ENCODE measurements around the gene ZNF333. TPM values are rescaled to one million over a fixed set of nuclear protein-coding genes. Genes with fewer than 3 reads are reported as not detected.

The ZNF333 gene
- total and polyA plus RNA-seq, 2 donors (not counting 3 experiments of a cell fraction or from before 2014, with no cell fraction given), result 11.1 to 19.7 TPM

DNA sequence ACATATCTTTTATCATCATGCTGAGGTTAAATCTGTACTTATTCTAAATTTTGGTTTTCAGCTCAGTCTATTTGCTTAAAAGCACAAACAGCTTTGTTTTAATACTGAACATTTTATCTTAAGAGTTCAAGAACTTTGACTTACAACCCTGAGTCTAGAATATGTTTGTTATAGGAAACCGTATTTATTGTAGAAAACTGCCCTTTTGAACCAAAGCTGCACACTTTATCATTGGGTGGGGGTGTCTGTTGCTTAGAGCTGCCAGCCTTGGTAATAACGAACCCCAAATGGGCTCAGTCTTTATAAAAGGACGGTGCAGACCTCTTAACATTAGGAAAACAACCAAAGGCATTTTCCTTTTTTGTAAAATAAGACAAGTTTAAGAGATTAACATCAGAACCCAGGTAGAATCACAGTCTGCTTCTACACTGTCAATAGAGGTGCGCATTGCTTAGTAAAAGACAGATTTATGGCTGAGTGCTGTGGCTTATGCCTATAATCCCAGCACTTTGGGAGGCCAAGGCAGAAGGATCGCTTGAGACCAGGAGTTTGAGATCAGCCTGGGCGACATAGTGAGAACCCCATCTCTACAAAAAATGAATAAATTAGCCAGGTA, 29.9 kb upstream of the ZNF333 start:
- H3K4me1 ChIP-seq (ENCODE audit: control insufficient read depth, extremely low read depth, insufficient read depth, low read length), result no peaks in the 10 kb centered on the region
- no peaks in the 10 kb centered on the region for H3K27me3 ChIP-seq (ENCODE audit: control insufficient read depth in 2 of 2, insufficient read depth in 2 of 2, low read length in 2 of 2)
- TF ChIP-seq, protein P1, sequence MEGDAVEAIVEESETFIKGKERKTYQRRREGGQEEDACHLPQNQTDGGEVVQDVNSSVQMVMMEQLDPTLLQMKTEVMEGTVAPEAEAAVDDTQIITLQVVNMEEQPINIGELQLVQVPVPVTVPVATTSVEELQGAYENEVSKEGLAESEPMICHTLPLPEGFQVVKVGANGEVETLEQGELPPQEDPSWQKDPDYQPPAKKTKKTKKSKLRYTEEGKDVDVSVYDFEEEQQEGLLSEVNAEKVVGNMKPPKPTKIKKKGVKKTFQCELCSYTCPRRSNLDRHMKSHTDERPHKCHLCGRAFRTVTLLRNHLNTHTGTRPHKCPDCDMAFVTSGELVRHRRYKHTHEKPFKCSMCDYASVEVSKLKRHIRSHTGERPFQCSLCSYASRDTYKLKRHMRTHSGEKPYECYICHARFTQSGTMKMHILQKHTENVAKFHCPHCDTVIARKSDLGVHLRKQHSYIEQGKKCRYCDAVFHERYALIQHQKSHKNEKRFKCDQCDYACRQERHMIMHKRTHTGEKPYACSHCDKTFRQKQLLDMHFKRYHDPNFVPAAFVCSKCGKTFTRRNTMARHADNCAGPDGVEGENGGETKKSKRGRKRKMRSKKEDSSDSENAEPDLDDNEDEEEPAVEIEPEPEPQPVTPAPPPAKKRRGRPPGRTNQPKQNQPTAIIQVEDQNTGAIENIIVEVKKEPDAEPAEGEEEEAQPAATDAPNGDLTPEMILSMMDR (IDR thresholded peaks at IDR 0.05; ENCODE audit: extremely low read depth in 1 of 2, insufficient read depth in 1 of 2, low read depth in 1 of 2, low read length in 2 of 2), result no peak
- TF ChIP-seq GATA2 (IDR thresholded peaks at IDR 0.05; ENCODE audit: insufficient read depth, insufficient read length, low read depth, low read length), result no peak
- TF ChIP-seq, protein P2, sequence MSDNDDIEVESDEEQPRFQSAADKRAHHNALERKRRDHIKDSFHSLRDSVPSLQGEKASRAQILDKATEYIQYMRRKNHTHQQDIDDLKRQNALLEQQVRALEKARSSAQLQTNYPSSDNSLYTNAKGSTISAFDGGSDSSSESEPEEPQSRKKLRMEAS (IDR thresholded peaks at IDR 0.05; ENCODE audit: insufficient read depth, insufficient read length), result no peak
- no peak for TF ChIP-seq FOS (IDR thresholded peaks at IDR 0.05; ENCODE audit: borderline replicate concordance, insufficient read depth, low read length)
- TF ChIP-seq POLR2AphosphoS5 (IDR thresholded peaks at IDR 0.05; ENCODE audit: insufficient read depth, low read depth, low read length), result no peak
- TF ChIP-seq EZH2 (IDR thresholded peaks at IDR 0.05; ENCODE audit: borderline replicate concordance, low read depth, low read length, severe bottlenecking), result no peak
- TF ChIP-seq POLR2A (IDR thresholded peaks at IDR 0.05; ENCODE audit: low read depth, low read length), result no peak
- TF ChIP-seq JUN (IDR thresholded peaks at IDR 0.05; ENCODE audit: borderline replicate concordance, insufficient read depth, insufficient read length, low read depth), result no peak
- no peak for TF ChIP-seq MYC (IDR thresholded peaks at IDR 0.05; ENCODE audit: low read depth, low read length)
- POLR2A ChIA-PET, result interaction anchor here (0.6 kb wide), 1 partner anchor 16 kb away, joined by 3 read pairs; no protein-coding TSS in a partner anchor
- H3K4me2 ChIP-seq (ENCODE audit: insufficient read depth, low read length), result no peak overlapping the region
- H3K4me3 ChIP-seq (replicated peaks in 1 of 3; ENCODE audit: insufficient read depth in 1 of 3, low read depth in 1 of 3, low read length in 3 of 3), result no peak overlapping the region
- dilution Hi-C loops (cut with MboI; ENCODE audit: extremely low pct_ligation_motif_present, low sequenced_read_pairs) (no loop called here), intact Hi-C loops (cut with micrococcal nuclease) (no loop called here)
- H3K27ac ChIP-seq (ENCODE audit: insufficient read depth, low read depth, low read length), result no peak overlapping the region
- BruUV-seq (replicated peaks), result no TSS peak
- CTCF ChIA-PET, result no interaction called here
- no peak overlapping the region for H2AFZ ChIP-seq (ENCODE audit: low read depth, low read length)
- no peaks in the 10 kb centered on the region for H3K9me1 ChIP-seq (replicated peaks; ENCODE audit: control insufficient read depth, extremely low read depth, insufficient read depth, low read length)
- H3K9ac ChIP-seq (replicated peaks; ENCODE audit: extremely low read depth, insufficient read depth, low read length), result no peak overlapping the region
- no peaks in the 10 kb centered on the region for H4K20me1 ChIP-seq (replicated peaks; ENCODE audit: control insufficient read depth, extremely low read depth, insufficient read depth, low read length)
- no peaks in the 10 kb centered on the region for H3K9me3 ChIP-seq (replicated peaks; ENCODE audit: control insufficient read depth, insufficient read depth, low read length)
- H3K79me2 ChIP-seq (ENCODE audit: control insufficient read depth, insufficient read depth, low read length), result no peaks in the 10 kb centered on the region
- DNase-seq (ENCODE audit: low read depth, low spot score) (no peak), FAIRE-seq (no peak)
- no peaks in the 10 kb centered on the region for H3K36me3 ChIP-seq (ENCODE audit: control insufficient read depth in 2 of 2, extremely low read depth in 1 of 2, insufficient read depth in 2 of 2, low read length in 2 of 2)
